ENCODE data around the gene RING1.
"Not testable (repeated sequence)": the region's sequence is repeated elsewhere in the genome, so short reads cannot be mapped to it uniquely, and the experiment has no call there.

RING1 gene

GRCh38 chr6:33217681-33218080 is 9.4 kb downstream of the RING1 start:
- FAIRE-seq (no peak), DNase-seq (ENCODE audit: insufficient read length, low spot score) (no peak)
- no peak for TF ChIP-seq PAX5 (IDR thresholded peaks at IDR 0.05; ENCODE audit: insufficient read depth, low read length, severe bottlenecking)
- no peak for TF ChIP-seq SPI1 (IDR thresholded peaks at IDR 0.05; ENCODE audit: low read depth, low read length)
- TF ChIP-seq POLR2A (IDR thresholded peaks at IDR 0.05; ENCODE audit: low read depth, low read length): no peak
- no peak for TF ChIP-seq TAF1 (IDR thresholded peaks at IDR 0.05; ENCODE audit: low read depth, low read length)
- TF ChIP-seq POLR2AphosphoS5 (IDR thresholded peaks at IDR 0.05; ENCODE audit: low read depth, low read length): no peak
- TF ChIP-seq POU2F2 (IDR thresholded peaks at IDR 0.05; ENCODE audit: low read depth, low read length): no peak

DNA sequence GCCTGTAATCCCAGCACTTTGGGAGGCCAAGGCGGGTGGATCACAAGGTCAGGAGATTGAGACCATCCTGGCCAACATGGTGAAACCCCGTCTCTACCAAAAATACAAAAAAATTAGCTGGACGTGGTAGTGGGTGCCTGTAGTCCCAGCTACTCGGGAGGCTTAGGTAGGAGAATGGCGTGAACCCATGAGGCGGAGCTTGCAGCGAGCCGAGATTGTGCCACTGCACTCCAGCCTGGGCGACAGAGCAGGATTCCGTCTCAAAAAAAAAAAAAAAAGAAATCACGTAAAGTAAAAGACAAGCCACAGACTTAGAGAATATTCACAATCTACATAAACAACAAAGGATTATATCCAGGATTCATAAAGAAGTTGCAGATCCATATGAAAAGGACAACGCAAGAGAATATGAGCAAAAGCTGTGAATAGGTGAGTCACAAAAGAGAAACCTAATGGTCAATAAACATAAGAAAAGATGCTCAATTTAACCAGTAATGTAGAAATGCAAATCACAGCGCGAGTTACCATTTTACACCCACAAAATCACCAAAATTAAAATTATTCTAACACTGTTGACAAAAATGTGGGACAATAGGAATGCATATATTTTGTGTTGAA is 18.3 kb downstream of the RING1 start:
- not testable (repeated sequence) for FAIRE-seq; DNase-seq (ENCODE audit: insufficient read length, low spot score)

GRCh38 chr6:33235221-33235634 is 26.9 kb downstream of the RING1 start:
- TF ChIP-seq POU2F2 (IDR thresholded peaks at IDR 0.05; ENCODE audit: low read depth, low read length) (no peak), SPI1 (IDR thresholded peaks at IDR 0.05; ENCODE audit: low read depth, low read length) (no peak), POLR2A (IDR thresholded peaks at IDR 0.05; ENCODE audit: low read depth, low read length) (no peak), PAX5 (IDR thresholded peaks at IDR 0.05; ENCODE audit: insufficient read depth, low read length, severe bottlenecking) (no peak), TAF1 (IDR thresholded peaks at IDR 0.05; ENCODE audit: low read depth, low read length) (no peak), POLR2AphosphoS5 (IDR thresholded peaks at IDR 0.05; ENCODE audit: low read depth, low read length) (no peak)
- FAIRE-seq: no peak
- DNase-seq (ENCODE audit: insufficient read length, low spot score): no peak

GRCh38 chr6:33236328-33236727 is 28.0 kb downstream of the RING1 start:
- DNase-seq (ENCODE audit: insufficient read length, low spot score) (no peak), FAIRE-seq (no peak)

GRCh38 chr6:33236852-33237251 is 28.6 kb downstream of the RING1 start:
- TF ChIP-seq POLR2A (IDR thresholded peaks at IDR 0.05; ENCODE audit: low read depth, low read length) (no peak), POU2F2 (IDR thresholded peaks at IDR 0.05; ENCODE audit: low read depth, low read length) (no peak), TAF1 (IDR thresholded peaks at IDR 0.05; ENCODE audit: low read depth, low read length) (no peak), PAX5 (IDR thresholded peaks at IDR 0.05; ENCODE audit: insufficient read depth, low read length, severe bottlenecking) (no peak), SPI1 (IDR thresholded peaks at IDR 0.05; ENCODE audit: low read depth, low read length) (no peak), POLR2AphosphoS5 (IDR thresholded peaks at IDR 0.05; ENCODE audit: low read depth, low read length) (no peak)
- no peak for FAIRE-seq
- no peak for DNase-seq (ENCODE audit: insufficient read length, low spot score)

More at GRCh38 chr6:33236328-33236727, 28.0 kb downstream of the RING1 start:
- TF ChIP-seq POU2F2 (IDR thresholded peaks at IDR 0.05; ENCODE audit: low read depth, low read length): no peak
- TF ChIP-seq SPI1 (IDR thresholded peaks at IDR 0.05; ENCODE audit: low read depth, low read length): no peak
- TF ChIP-seq PAX5 (IDR thresholded peaks at IDR 0.05; ENCODE audit: insufficient read depth, low read length, severe bottlenecking): no peak
- no peak for TF ChIP-seq POLR2AphosphoS5 (IDR thresholded peaks at IDR 0.05; ENCODE audit: low read depth, low read length)
- no peak for TF ChIP-seq POLR2A (IDR thresholded peaks at IDR 0.05; ENCODE audit: low read depth, low read length)
- no peak for TF ChIP-seq TAF1 (IDR thresholded peaks at IDR 0.05; ENCODE audit: low read depth, low read length)

GRCh38 chr6:33237741-33238140 is 29.4 kb downstream of the RING1 start:
- TF ChIP-seq POLR2AphosphoS5 (IDR thresholded peaks at IDR 0.05; ENCODE audit: low read depth, low read length): no peak
- no peak for TF ChIP-seq SPI1 (IDR thresholded peaks at IDR 0.05; ENCODE audit: low read depth, low read length)
- no peak for TF ChIP-seq PAX5 (IDR thresholded peaks at IDR 0.05; ENCODE audit: insufficient read depth, low read length, severe bottlenecking)
- TF ChIP-seq TAF1 (IDR thresholded peaks at IDR 0.05; ENCODE audit: low read depth, low read length): no peak
- no peak for TF ChIP-seq POU2F2 (IDR thresholded peaks at IDR 0.05; ENCODE audit: low read depth, low read length)
- TF ChIP-seq POLR2A (IDR thresholded peaks at IDR 0.05; ENCODE audit: low read depth, low read length): no peak
- no peak for DNase-seq (ENCODE audit: insufficient read length, low spot score)
- no peak for FAIRE-seq

- FAIRE-seq (no peak), DNase-seq (ENCODE audit: insufficient read length, low spot score) (no peak)
- no peak for TF ChIP-seq POLR2AphosphoS5 (IDR thresholded peaks at IDR 0.05; ENCODE audit: low read depth, low read length)
- TF ChIP-seq POLR2A (IDR thresholded peaks at IDR 0.05; ENCODE audit: low read depth, low read length): no peak
- TF ChIP-seq POU2F2 (IDR thresholded peaks at IDR 0.05; ENCODE audit: low read depth, low read length): no peak
- no peak for TF ChIP-seq SPI1 (IDR thresholded peaks at IDR 0.05; ENCODE audit: low read depth, low read length)
- TF ChIP-seq PAX5 (IDR thresholded peaks at IDR 0.05; ENCODE audit: insufficient read depth, low read length, severe bottlenecking): no peak
- no peak for TF ChIP-seq TAF1 (IDR thresholded peaks at IDR 0.05; ENCODE audit: low read depth, low read length)
Observed at GRCh38 chr6:33241968-33242367, 33.7 kb downstream of the RING1 start.

DNA sequence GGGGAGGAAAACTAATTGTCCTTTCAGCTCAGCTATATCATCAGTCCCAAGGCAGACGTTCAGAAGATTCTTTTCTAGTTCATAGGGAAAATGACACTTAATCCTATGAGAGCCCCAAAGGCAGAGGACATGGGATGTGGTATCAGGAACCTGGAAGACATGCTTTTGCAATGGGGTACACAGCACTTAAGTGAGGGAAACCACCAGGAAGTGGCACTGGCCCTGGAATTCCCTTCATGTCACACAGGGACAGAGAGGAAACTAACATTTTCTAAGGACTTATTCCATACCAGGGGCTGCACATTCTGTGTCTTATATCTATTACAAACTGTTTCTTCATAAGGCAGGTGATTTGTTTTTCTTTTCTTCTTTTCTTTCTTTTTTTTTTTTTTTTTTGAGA is 35.2 kb downstream of the RING1 start:
- no peak for TF ChIP-seq POLR2AphosphoS5 (IDR thresholded peaks at IDR 0.05; ENCODE audit: low read depth, low read length)
- TF ChIP-seq POLR2A (IDR thresholded peaks at IDR 0.05; ENCODE audit: low read depth, low read length): no peak
- TF ChIP-seq POU2F2 (IDR thresholded peaks at IDR 0.05; ENCODE audit: low read depth, low read length): no peak
- TF ChIP-seq PAX5 (IDR thresholded peaks at IDR 0.05; ENCODE audit: insufficient read depth, low read length, severe bottlenecking): no peak
- no peak for TF ChIP-seq TAF1 (IDR thresholded peaks at IDR 0.05; ENCODE audit: low read depth, low read length)
- FAIRE-seq (no peak), DNase-seq (ENCODE audit: insufficient read length, low spot score) (no peak)

DNA sequence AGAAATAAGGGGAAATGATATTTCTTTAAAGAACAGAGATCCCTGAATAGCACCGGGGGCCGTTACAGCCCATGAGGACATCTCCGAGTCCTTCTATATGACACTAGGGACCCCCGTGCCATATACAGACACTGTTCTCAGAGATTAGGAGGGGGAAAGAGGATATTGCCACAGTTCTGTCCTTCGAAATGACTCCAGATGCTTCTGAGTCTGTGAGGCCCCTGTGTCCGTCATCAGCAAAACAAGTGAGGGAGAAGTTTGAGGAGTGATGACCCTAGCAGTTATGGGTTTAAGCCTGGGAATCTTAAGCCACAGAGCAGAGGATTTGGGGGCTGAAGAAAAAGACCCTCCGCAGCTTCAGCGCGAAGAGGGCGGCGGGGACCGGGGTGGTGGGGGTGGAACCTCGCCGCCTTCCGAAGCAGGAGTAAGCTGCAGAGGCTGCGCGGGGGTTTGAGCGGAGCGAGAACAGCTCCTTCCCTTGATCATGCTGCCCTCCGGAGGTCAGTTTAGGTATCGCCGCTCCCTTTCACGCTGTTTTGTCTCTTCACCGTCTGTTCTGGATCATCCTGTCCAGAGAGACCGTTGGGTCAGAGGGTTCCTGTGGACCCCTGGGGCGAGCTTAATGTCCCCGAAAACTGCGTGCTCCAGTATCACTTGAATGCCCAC is 39.8 kb downstream of the RING1 start:
- TF ChIP-seq POU2F2 (IDR thresholded peaks at IDR 0.05; ENCODE audit: low read depth, low read length): no peak
- DNase-seq (ENCODE audit: insufficient read length, low spot score) (peak; percentile 56), FAIRE-seq (peak; percentile 92)

DNA sequence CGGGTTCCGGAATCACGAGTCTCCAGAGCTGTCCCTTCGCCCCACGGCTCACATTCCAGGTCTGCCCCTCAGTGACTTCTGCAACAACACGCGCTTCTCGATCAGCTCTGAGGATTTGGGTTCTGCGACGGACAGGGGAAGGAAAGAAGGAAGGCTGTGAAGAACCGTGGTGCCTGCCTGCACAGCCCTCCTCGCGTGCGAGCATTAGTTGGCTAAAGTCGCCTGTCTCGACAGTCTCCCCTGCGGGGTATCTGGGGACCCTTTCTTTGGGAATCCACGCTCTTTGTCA is 40.3 kb downstream of the RING1 start:
- FAIRE-seq (no peak), DNase-seq (ENCODE audit: insufficient read length, low spot score) (no peak)
- TF ChIP-seq POLR2AphosphoS5 (IDR thresholded peaks at IDR 0.05; ENCODE audit: low read depth, low read length) (no peak), PAX5 (IDR thresholded peaks at IDR 0.05; ENCODE audit: insufficient read depth, low read length, severe bottlenecking) (no peak), TAF1 (IDR thresholded peaks at IDR 0.05; ENCODE audit: low read depth, low read length) (no peak)

Measured in GM12891 (cell line).